Activated CD8-positive, alpha-beta memory T cell treated with anti-CD3 and anti-CD28 coated beads for 24 hours (primary cell): ENCODE results near the gene CORIN.
"Not testable (repeated sequence)": the region's sequence is repeated elsewhere in the genome, so short reads cannot be mapped to it uniquely, and the experiment has no call there.

ENCODE experiments used
- DNase-seq: peaks from one replicate; pipeline ENCODE4 v3.0.0-alpha.2; 2020

The CORIN gene

DNA sequence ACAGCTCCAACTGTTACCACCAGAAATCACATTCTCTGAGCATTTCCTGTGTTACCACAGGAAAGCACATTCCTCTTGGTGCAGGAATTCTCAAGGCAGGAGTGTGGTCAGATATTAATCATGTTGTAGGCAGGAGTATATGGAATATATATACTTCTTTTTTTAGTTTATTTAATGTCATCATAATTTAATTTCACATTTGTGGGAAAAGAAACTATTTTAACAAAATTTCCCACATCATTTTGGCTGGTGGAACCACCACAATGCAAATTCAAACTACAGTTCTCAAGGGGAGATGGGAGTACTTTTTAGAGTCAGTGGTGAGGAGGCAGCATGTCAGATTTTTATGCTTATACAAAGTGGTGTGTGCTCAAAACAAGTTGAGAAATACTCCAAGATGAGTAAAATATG is 213.8 kb downstream of the CORIN start:
- DNase-seq, result no peak

DNA sequence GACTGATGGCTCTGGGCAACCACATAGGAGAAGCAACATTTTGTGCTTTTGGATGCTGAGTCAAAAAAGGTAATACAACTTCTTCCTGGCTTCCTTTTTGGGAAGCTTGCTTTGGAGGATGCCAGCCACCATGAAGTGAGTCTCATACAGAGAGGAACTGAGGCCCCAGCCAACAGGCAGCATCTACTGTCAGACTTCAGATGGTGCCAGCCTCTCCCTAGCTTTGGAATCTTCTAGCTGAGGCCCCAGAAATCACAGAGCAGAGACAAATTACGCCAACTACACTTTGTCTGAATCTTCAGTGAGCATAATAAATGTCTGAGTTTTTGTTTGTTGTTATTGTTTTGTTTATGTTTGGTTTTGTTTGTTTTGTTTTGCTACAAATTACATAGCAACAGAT is 216.7 kb downstream of the CORIN start:
- no peak for DNase-seq

DNA sequence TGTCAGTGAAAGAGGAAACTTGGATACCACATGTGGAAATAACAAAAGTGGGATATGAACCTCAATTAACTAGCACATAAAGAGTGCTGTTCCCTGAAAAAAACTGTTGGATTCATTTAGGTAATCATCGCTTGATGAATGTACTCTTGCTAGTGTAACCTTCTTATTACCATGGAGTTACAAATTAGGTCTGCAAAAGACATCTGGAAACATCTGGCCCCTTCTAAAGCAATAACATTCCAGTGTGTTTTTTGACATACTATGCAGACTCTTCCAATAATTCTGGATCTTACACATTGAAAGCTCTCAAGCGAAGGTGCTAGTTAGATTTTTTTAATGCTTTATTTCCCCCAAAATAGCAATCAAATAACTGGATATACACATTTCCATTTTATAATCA is 218.2 kb downstream of the CORIN start:
- no peak for DNase-seq

DNA sequence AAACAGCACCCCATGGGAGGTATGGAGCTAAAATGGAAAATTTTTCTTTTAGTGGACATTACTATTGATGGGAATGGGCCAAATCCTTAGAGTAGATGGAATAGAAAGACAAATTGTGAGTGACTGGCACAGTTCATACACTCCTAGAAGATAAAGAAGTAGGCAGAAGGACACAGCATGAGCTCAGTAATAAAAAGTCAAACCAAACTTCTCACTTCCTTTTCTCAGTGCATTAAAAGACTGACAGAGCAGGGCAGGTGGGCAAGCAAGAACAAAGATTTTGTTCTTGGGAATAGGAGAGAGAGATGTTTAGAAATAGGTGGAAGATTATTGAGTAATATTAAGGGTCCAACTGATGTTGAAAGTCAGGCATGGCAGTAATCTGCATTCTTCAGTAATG is 220.3 kb downstream of the CORIN start:
- DNase-seq, result no peak

DNA sequence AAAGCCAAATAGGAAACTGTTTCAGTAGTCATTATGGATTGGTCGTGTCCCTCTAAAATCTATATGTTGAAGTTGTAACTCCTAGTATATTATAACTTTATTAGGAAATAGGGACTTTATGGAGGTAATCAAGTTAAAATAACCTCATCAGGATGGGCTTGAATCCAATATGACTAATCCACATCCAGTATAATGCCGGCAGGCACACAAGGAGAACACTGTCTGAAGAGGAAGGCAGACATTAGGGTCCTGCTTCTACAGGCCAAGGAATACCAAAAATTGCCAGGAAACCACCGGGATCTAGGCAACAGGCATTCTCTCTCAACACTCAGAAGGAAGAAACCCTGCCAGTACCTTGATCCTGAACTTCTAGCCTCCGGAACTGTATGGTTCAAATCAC is 222.5 kb downstream of the CORIN start:
- DNase-seq, result no peak

DNA sequence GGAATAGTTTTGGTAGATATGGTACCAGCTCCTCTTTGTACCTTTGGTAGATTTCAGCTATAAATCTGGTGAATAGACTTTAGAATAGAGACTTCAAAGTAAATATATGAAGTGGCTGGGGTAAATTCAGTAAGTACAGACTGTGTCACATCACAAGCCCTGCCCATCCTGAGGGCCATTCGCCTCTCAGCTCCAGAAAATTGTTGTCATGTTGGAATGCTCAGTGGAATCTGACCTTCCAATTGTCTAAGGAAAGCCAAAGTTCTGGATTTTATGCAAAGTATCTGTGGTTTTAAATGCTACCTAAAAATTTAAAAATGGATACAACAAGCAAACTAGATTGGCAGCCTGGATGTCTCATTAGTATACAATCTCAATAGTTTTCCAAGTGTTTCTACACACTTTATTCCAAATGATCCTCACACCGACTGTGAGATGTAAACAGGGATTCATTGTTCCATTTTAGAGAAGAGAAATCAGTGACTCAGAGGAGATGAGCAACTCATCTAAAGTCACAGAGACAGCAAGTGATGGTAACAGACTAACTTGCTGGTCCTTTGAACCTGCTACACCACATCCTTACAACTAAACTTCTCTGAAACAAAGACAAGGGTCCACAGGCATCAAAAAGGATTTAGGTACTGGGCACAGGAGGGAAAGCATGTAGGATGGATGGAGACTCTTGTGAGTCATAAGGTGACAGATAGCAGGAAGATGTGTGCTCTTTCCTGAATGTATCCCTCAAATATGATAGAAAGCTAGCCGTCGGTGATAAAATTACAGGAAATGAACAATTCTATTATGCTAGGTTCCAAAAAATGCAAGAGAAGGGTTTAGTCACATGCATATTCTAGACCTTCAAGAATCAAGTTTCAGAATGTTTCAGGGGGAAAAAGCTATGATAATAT is 225.5 kb downstream of the CORIN start:
- no peak for DNase-seq

DNA sequence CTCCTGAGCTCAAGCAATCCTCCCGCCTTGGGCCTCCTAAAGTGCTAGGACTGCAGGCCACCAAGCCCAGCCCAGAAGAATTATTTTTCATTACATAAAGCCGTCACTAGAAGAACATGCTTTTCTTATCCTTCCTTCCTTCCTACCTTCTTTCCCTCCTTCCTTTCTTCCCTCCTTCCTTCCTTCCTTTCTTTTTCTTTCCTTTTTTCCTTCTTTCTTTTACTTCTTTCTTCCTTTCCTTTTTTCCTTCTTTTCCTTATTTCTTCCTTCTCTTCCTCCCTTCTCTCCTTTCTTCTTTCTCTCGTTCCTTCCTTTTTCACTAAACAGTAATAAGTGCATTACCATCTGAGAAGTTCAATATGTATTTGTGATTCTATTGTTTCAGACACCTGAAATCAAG is 231.4 kb downstream of the CORIN start:
- no peak for DNase-seq

DNA sequence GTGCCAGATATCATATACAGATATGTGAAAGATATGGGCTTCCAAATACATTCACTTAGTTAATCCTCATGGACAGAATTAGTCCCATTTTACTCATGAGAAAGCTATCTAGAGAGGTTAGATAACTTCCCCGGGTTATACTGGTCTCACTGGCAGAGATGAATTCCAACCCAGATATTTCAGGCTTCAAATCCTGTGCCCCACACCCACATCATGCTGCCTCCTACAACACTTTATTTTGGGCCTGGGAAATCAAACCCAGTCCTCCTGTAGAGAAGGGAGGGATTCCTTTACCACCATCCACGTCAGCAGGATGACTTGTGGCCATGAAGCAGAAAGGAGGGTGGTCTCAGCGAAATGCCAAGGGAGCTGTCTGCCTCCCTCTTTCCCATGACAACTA is 239.0 kb downstream of the CORIN start:
- DNase-seq, result no peak

DNA sequence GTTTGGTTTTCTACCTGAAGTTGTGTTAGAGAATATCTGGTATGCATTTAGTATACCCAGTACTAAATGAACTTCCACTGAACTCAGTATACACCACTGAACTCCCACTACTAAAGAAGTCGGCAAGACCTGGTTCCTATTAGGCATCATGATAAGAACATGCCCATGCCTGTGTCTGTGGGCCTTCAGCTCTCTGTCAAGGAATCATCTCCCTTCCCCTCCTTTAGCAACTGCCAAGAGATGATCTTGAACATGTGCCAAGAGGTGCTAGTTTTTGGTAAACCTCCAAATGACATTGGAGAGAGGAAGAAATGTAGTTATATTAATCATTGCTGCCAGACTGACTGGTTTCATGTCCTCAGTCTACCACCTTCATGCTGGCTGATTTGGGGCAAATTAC is 239.5 kb downstream of the CORIN start:
- no peak for DNase-seq

DNA sequence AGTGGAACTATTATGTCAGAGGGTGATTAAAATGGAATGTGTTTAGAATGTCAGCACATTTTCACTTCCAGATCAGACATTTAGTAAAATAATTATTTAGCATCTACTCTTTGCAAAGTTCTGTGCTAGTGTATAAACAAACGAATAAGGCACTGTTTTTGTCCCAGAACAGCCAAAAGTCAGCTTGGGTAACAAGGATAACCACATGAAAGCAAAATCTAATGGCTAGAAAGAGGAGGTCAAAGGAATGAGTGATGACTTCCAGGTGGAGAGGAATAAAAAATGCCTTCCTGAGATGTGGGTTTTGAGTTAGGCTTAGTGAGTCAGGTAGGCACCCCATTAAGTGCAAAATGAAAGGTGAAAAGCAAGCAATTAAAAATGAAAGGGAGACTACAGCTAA is 240.2 kb downstream of the CORIN start:
- no peak for DNase-seq

DNA sequence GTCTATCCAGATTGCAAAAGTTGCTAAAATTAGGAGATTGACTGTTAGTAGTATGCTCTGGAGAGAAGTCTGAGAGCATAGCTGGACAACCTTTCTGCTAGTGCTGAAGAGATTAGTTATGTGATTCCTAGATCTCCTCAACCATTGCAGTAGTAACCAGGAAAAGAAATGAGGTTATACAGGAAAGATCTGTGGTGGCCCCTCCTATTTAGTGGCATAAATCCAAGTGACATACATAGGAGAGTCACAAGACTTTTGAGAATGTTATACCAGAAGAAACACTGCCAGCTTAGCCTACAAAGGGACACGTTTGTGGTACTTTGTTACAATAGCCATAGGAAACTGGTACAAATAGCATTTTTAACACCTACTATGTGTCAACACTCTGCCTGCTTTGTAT is 247.5 kb downstream of the CORIN start:
- DNase-seq, result no peak

DNA sequence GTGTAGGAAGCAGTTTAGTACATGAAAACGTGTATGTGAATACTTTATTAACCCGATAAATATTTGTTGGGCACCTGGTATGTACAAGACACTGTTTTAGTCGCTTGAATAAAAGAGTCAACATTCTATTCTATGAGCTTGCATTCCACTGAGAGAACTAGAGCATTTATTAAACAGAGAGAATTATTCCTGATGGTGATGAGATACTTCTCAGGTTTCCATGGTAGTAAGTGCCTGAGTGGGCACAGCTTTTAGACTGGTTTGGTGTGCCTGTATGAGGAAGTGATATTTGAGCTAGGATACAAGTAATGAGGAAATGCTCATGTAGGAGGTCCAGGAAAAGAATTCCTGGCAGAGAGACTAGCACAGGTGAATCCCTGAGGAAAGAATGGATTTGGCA is 258.6 kb downstream of the CORIN start:
- DNase-seq, result no peak

DNA sequence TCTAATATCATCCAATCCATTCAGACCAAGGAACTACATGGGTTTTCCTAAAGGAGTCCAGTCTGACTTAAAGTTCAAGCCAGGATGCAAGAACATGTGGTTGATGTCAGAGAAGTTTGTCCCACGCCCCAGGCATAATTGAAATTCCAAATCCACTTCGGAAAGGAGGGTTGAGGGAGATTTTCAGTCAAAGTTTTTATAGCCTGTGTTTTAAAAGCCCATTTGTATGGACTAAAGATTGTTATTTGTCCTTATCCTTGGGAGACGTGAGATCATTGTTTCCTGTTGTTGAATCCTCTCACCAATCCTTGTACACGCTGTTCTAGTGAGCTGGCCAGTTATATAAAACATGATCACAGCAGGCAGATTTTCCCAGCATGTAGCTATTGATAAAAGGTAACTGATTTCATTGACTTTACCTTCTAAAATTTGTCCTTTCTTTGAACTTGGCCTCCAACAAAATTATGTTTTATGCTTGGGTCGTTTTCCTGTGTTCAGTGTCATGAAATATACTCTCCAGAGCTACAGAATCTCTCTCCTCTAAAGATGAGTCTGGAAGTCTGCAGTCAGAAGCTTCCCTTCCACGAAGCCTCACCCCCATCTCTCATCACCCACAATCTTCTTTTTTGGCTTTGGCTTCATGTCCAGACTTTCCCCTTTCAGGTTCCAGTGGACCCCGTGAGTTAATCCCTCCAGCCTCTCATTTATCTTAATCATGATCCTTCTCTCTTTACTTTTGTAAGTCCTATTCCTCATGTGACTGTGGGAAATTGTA is 259.9 kb downstream of the CORIN start:
- no peak for DNase-seq

DNA sequence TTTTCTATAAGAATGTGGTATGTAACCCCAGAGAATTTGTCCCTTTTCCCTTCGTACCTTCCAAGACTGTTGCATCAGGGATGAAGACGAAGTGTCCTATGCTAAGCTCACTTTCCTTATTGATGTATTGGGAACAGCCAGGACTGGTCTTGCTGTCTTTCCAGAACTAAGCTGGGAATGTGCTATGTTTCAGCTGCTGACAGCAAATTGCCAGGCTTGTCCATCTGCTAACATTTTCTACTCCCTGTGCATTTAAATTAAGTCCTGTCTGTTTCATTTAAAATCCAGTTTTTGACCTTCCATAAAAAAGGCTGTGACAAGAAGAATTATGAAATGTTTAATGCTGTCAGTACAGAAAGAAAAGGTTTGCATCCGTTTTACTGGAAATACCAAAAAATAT is 264.9 kb downstream of the CORIN start:
- DNase-seq, result no peak

DNA sequence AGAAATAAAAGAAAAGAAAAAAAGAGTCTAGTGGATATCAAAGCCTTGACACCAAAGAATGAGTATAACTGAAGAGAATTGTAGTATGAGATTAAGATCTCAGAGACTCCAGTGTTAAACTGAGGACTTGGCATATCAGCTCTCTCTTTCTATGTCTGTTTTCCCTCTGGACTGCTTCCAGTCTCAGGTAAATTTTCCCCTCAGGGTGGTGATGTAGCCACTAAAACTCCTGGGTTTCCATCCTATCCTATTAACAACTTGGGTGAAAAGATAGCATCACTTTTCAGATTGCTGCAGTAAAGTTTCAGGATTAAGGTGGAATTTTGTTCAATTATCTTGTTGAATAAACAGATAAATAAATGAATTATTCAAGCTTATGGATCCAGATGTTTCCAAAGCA is 267.1 kb downstream of the CORIN start:
- no peak for DNase-seq

DNA sequence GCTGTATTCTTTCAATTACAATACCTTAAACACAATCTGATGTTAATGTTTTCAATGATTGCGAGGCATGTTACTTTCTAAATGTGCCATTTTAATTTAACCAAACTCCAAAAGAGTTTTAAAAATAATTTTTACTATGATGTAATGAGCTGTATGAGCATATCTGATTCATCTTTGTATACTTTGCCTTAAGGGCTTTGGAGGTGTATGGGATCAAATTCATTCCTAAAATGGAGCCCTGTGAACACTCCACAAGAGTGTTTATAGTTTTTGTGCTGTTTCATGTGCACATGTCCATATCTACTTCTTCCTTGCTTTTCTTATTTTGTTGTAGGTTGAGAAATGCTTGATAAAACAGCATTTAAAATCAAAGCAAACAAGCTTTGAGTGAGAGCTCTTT is 270.4 kb downstream of the CORIN start:
- DNase-seq, result no peak

DNA sequence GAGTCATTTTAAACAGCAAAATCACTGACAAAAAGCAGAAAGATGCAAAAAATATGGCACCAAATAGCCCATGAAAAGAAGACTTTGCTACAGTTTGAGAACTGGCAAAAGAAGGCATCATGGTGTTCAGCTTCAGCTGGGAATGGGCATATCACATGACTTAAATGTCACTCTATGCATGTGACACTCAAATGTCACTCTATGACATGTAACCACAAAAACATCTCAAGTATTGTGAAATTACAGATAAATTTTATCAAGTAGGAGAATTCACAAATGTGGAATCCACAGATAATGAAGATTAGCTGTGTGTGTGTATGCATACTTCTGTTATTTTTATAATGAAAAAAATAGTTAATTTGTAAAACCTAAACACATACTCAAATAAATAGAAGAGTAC is 270.9 kb downstream of the CORIN start:
- no peak for DNase-seq

DNA sequence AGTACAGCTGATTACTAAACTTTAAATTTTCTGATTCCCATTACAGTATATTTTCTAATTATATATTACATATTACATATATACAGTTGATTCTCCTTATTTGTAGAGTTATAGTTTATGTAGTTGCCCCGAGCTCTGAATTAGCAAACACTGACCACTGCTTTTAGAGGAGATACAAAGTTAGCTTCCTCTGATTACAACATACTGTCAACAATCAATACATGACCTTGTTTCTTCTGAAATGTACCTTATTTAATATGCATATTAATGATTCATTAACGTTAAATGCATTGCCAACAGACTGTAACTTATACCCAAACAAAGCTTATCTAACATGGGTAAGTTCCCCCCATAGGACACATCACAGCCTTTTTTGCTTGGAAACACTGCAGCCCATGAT is 271.3 kb downstream of the CORIN start:
- no peak for DNase-seq

DNA sequence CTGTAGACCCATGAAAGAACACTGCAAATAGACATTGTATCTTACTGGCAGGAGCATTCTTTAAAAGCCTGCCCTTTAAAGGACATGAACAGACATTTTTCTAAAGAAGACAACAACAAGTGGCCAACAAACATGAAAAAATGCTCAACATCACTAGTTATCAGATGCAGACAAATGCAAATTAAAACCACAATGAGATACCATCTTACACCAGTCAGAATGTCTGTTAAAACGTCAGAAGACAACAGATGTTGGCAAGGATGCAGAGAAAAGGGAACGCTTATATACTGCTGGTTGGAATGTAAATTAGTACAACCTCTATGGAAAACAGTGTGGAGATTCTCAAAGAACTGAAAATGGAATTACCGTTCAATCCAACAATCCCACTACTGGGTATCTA is 275.6 kb downstream of the CORIN start:
- no peak for DNase-seq

DNA sequence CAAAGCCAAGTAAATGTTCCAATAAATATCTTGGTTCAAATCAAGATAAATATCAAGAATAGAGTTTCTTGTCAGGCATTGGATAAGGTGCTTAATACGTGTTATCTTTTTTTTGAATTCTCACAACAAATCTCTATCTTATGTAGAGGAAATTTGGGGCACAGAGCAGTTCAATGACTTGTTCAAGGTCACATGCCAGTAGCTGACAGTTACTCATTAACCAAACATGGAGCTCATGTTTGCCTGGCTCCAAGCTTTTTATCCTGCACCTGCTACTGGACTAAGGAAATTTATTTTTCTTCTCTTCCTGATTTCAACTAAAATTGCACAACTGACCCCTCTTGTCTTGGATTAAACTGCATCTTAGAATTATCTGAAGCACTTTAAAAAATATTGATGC is 276.5 kb downstream of the CORIN start:
- no peak for DNase-seq

DNA sequence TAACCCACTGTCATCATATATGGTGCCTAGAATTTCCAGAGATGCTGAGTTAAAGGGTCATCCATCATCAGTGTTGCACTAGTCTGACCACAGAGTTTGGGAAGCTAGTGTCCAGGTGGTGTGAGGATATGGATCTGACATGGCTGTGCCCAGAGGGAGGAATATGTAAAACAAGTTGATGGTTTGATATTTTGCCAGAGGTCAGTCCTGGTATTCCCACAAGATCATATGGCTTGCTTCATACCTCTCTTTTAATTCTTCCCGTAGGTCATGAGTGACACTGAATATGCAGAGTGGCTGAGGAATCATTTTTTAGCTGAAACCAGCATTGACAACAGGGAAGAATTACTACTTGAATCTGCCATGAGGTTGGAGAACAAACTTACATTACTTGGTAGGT is 277.2 kb downstream of the CORIN start:
- no peak for DNase-seq

DNA sequence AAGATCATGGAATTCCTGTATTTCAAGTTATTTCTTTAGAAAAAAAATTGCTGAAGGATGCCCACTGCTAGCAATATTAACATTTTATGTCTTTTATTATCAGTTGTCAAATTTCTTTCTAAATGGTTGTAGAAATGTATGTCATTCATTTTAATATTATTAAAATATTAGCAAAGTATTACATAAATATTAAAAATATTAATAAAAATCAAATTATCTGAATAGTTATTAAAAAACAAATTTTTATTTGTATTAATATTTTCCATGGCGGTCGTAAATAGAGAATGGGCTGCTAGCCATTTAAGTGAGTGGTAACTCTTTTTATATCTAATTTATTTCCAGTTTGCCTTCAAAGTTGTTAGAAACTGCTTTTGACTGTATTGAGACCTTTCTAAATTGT is 280.6 kb downstream of the CORIN start:
- DNase-seq, result no peak

DNA sequence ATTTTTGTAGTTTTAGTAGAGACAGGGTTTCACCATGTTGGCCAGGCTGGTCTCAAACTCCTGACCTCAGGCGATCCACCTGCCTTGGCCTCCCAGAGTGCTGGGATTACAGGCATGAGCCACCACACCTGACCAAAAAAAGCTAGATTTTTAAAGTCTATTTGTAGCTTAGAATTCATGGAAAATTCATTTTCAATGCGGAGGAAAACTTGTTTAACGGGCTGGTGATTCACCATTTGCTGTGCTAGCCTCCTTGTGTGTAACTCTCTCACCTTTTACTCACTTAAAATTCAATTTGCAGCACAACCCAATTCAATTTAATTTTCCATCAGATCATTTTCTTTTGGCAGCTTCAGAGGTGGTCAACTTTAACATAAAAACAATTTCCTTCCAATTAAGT is 281.9 kb downstream of the CORIN start:
- DNase-seq, result not testable (repeated sequence)

DNA sequence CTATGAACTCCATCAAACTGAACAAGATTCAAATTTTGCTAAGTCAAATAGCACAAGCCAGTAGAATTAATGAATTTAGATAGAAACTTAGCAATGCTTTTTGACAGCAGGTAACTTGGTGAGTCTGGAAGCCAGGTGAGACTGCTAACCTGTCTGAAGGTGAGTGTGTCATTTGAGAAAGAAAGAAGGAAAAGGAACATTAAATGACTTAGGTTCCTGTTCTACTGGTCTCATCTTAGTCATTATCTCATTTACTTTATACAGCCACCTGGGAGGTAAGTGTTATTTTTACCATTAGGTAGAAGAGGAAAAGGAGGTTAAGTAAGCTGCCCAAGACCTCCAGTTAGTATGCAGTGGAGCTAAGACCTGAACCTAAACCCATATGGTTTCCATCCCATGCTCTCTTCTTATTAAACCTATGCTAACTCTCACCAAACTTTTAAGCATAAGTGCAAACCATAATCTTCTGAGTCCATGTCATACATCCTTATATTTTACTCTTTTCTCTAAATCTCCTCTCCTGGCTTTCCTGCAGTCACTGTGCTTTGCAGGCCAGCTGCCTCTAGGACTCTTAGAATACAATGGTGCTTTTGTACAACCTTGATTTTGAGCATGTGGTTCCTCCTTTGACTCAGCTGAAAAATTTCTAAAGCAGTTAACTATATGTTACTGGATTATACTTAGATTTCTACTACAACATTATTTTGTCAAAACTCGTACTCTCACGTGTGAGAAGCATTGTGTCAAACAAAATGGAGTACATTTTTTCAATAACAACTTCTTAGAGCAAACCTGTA is 284.3 kb downstream of the CORIN start:
- no peak for DNase-seq
